ENCODE data around the gene PRIMPOL. TPM values are rescaled to one million over a fixed set of nuclear protein-coding genes. Genes with fewer than 3 reads are reported as not detected.

PRIMPOL gene
- total and polyA plus RNA-seq, 12 donors = 7.5 to 66.2 (median 12.3) TPM

DNA sequence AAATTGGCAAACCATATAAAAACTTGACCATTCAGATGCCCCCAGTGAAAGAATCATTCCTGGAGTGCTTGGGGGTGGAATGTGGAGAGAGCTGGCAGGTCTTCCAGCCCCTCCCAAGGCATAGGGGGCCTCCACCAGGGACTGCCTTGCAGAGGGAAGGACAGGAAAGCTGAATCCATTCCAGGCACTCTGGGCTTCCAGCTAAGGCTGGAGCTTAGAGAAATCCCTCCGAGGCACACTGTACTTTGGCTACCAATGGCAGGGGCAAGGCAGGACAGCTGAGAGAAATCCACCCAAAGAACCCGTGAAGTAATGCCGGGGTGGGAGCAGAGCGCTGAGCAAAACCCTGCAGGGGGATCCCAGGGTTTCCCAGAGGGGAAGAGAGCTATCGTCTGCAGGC is 80.4 kb downstream of the PRIMPOL start:
- intact Hi-C loops (cut with DNase I) = loop anchor here in 1 of 2 donors (5.0 kb wide), 1 partner anchor 83 kb away; the partner anchor contains the start of genes CASP3 and PRIMPOL
- Histone ChIP-seq H3K4me3 (no peak overlapping the region), H3K27ac (no peak overlapping the region), H3K36me3 (replicated peaks in 1 of 2) (no peaks in the 10 kb centered on the region), H3K27me3 (no peaks in the 10 kb centered on the region), H3K4me1 (replicated peaks in 1 of 2) (peaks cover 3 to 12% of the 10 kb centered on the region in 2 donors), H3K9me3 (replicated peaks in 1 of 3) (no peaks in the 10 kb centered on the region)
- no peak for DNase-seq
- 74 to 81% (median 77%) methylated on average over 4 to 5 of the region's 5 CpGs for WGBS, 4 donors
- no peak for TF ChIP-seq POLR2A (IDR thresholded peaks at IDR 0.05)
- TF ChIP-seq, protein P1, sequence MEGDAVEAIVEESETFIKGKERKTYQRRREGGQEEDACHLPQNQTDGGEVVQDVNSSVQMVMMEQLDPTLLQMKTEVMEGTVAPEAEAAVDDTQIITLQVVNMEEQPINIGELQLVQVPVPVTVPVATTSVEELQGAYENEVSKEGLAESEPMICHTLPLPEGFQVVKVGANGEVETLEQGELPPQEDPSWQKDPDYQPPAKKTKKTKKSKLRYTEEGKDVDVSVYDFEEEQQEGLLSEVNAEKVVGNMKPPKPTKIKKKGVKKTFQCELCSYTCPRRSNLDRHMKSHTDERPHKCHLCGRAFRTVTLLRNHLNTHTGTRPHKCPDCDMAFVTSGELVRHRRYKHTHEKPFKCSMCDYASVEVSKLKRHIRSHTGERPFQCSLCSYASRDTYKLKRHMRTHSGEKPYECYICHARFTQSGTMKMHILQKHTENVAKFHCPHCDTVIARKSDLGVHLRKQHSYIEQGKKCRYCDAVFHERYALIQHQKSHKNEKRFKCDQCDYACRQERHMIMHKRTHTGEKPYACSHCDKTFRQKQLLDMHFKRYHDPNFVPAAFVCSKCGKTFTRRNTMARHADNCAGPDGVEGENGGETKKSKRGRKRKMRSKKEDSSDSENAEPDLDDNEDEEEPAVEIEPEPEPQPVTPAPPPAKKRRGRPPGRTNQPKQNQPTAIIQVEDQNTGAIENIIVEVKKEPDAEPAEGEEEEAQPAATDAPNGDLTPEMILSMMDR (IDR thresholded peaks at IDR 0.05) = no peak

DNA sequence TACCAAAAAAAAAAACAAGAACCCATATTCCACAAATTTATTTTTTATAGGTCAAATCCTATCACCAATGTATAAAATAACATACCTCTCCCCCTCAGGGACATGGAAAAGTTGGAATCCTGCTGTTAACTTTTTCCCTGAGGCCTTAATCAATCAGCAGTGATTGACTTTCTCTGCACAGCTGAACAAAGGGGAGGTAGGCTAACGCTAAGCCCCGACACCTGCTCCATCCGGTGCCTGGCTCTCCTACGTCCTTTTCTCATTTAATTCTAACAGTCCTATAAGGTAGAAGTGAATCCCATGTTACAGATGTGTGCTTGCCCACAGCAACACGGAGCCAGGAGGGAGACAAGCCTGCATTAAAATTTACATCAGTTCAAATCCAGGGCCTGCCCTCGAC is 81.5 kb downstream of the PRIMPOL start:
- Histone ChIP-seq H3K4me3 (no peak overlapping the region), H3K36me3 (replicated peaks in 1 of 2) (no peaks in the 10 kb centered on the region), H3K4me1 (replicated peaks in 1 of 2) (peaks cover 3 to 12% of the 10 kb centered on the region in 2 donors), H3K27ac (no peak overlapping the region), H3K9me3 (replicated peaks in 1 of 3) (no peaks in the 10 kb centered on the region), H3K27me3 (no peaks in the 10 kb centered on the region)
- intact Hi-C loops (cut with DNase I) = loop anchor here in 1 of 2 donors (5.0 kb wide), 1 partner anchor 84 kb away; the partner anchor contains the start of genes CASP3 and PRIMPOL
- TF ChIP-seq POLR2A (IDR thresholded peaks at IDR 0.05) = no peak
- TF ChIP-seq, protein P1 (IDR thresholded peaks at IDR 0.05) = no peak
- WGBS, 4 donors = 82 to 88% (median 85%) methylated on average over 6 of the region's 6 CpGs
- no peak for DNase-seq

DNA sequence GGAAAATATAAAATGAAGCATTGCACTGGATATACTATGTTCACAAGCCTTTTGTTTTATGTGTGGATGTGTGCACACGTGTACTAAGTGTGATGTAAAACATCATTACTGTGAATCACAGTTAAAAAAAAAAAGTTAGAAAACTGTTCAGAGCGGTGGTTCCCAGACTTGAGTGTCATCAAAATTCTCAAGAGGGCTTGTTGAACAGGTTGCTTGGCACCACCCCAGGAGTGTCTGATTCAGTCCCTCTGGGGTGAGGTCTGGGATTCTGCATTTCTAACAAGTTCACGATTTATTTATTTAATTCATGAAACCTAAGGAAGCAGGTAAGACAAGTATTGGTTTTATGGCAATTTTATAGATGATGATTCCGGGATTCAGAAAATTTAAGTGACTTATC is 82.6 kb downstream of the PRIMPOL start:
- no peaks in the 10 kb centered on the region for H3K27me3 ChIP-seq
- H3K36me3 ChIP-seq (replicated peaks in 1 of 2) = no peaks in the 10 kb centered on the region
- H3K4me1 ChIP-seq (replicated peaks in 1 of 2) = peaks cover 3 to 12% of the 10 kb centered on the region in 2 donors
- H3K27ac ChIP-seq = no peak overlapping the region
- TF ChIP-seq, protein P1 (IDR thresholded peaks at IDR 0.05) = no peak
- no peak for TF ChIP-seq POLR2A (IDR thresholded peaks at IDR 0.05)
- 65 to 70% (median 68%) methylated on average over 4 of the region's 4 CpGs for WGBS, 4 donors
- H3K4me3 ChIP-seq = no peak overlapping the region
- intact Hi-C loops (cut with DNase I) = loop anchor here in 1 of 2 donors (5.0 kb wide), 1 partner anchor 85 kb away; the partner anchor contains the start of genes CASP3 and PRIMPOL
- no peaks in the 10 kb centered on the region for H3K9me3 ChIP-seq (replicated peaks in 1 of 3)
- no peak for DNase-seq

DNA sequence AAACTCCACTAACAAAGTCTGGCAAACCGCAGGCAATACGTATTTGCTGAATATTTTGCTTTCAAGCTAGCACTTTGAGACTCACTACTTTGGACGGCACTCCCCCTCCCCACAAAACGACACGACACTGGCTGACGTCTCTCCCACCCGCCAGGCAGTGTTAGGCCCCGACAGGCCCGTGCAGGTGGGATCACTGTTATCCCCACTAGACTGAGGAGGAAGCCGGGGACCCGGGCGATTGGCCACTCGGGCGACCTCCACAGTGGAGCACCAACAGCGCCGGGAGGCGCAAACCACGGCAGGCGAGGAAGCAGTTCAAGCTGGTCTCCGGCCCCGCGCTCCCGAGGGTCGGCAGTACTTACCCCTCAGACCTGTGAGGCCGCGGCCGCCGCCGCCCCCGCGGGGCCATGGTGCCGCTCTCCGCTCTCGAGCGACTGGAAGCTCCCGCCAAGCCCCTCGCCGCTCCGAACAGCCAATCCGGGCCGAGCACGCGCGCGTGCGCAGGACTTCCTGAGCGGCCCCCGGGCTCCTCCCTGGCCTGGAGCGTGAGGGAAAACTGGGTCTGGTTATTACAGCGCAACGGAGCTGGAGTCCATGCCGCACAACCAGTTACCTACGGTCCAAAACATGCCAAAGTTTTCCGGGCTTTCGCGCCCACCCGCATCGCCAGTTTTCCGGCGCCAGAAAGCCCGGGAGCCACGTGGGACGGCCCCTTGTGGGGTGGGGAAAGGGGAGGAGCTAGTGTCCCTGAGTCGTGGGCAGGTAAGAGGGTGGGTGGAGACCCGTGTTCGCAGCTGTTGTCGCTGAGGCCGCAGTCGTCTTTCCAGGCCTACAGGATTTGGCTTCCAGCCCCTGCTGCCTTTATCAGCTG is 84.4 kb downstream of the PRIMPOL start, which contains the start of gene CENPU:
Gene CENPU (minus strand): TSS at position 443 of the 871 bp plus-strand sequence. CDS start 34 bp downstream, at position 409.
- peak; percentile 44 to 98 for TF ChIP-seq POLR2A (IDR thresholded peaks at IDR 0.05)
- TF ChIP-seq, protein P1 (IDR thresholded peaks at IDR 0.05) = peak in 2 of 6 experiments; percentile 3 to 54
- Histone ChIP-seq H3K27me3 (no peaks in the 10 kb centered on the region), H3K4me1 (replicated peaks in 1 of 2) (peaks cover 3 to 12% of the 10 kb centered on the region in 2 donors), H3K9me3 (replicated peaks in 1 of 3) (no peaks in the 10 kb centered on the region), H3K36me3 (replicated peaks in 1 of 2) (no peaks in the 10 kb centered on the region), H3K27ac (peak within 1 kb of the TSS in 3 of 5 donors; percentile 45 to 66 (median 56)), H3K4me3 (peak within 1 kb of the TSS in 3 of 4 donors; percentile 58 to 76 (median 61))
- 0 to 2% (median 0%) methylated on average over 13 to 69 of the region's 69 CpGs for WGBS, 4 donors
- intact Hi-C loops (cut with DNase I) = loop anchor here in 1 of 2 donors (5.0 kb wide), 1 partner anchor 87 kb away; the partner anchor contains the start of genes CASP3 and PRIMPOL
- DNase-seq = peak; percentile 96 to 98 (median 97)

All from adrenal gland (tissue), 12 donors.